Activated gamma-delta T cell (primary cell): Measurements from ENCODE around the gene DOK1.

Experiments used
- DNase-seq: peaks from one replicate; lab custom pipeline; 2025; lab: John Stamatoyannopoulos, UW

The DOK1 gene

DNA sequence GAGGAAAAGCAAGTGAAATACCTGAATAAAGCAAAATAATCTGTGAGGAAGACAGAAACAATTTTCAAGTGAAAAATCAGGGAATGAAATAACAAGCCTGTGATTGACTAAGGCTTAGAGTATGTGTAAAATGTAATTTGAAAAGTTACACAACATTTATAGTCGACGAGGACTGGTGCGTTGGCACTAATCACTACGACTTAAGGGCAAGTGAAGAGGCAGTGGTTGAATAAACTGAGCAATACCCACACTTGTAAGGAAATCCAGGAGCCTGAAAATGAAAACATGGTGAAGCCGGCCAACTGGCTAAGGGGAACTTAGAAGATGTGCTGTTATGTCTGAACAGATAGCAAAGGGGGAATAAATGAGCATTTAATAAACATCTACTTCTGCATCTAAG, 13.4 kb downstream of the DOK1 start:
- no peak for DNase-seq

DNA sequence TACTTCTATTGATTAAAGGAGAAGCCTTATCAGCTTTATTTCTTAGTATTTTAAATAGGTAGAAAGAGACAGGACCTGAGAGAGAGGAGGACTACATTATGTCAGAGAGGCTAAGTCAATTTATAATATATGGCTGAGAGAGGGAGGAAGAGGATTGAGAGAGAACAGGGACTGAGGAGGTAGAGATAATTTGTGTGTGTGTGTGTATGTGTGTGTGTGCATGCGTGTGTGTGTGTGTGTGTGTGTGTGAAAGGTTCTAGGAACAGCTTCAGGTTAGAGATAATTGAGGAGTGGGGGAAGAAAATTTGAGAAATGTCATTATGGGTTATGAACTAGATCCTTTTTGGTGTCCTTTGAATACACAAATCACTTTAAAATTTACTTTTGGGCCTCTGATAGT, 15.2 kb downstream of the DOK1 start:
- no peak for DNase-seq

DNA sequence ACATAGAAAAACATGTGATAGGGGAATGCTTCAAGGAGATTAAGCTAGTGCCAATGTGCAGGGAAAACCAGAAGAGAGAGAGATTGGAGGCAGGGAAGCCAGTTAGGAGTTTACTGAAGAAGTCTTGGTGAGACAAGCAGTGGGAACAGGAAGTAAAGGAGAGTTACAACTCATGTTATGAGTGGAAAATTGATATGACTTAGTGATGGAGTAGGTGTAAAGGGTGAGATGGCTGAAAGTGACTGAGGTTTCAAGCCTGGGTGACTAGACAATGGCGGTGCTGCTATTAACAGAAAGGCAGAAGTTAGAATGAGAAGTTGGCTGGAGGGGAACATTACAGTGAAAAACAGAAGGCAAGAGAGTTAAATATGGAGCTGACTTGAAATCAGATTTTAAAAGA, 16.5 kb downstream of the DOK1 start:
- DNase-seq, result no peak

DNA sequence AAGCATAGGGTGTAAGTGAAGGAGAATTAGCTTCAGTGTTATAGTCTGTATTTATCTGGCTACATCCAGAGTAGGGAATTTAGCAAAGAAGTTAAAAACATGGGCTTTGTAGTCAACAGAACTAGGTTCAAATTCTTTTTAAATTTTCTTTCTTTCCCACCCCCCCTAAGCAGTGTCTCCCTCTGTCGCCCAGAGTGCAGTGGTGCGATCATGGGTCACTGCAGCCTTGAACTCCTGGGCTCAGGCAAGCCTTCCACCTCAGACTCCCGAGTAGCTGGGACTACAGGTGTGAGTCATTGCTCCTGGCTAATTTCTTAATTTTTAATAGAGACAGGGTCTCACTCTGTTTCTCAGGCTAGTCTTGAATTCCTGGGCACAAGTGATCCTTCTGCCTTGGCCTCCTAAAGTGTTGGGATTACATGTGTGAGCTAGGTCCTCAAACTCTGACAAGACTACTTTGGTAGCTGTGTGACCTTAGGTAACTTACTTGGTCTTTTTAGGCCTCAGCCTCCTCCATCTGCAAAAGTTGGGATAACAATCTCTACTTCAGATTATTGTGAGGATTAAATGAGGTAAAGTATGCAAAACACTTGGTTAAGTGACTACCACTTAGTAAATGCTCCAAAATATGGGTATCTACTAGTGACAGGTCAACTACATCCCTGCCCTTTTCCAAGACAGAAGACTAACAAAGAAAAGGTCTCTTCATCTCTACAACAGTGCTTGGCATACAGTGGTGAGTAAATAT, 17.8 kb downstream of the DOK1 start:
- DNase-seq, result no peak

DNA sequence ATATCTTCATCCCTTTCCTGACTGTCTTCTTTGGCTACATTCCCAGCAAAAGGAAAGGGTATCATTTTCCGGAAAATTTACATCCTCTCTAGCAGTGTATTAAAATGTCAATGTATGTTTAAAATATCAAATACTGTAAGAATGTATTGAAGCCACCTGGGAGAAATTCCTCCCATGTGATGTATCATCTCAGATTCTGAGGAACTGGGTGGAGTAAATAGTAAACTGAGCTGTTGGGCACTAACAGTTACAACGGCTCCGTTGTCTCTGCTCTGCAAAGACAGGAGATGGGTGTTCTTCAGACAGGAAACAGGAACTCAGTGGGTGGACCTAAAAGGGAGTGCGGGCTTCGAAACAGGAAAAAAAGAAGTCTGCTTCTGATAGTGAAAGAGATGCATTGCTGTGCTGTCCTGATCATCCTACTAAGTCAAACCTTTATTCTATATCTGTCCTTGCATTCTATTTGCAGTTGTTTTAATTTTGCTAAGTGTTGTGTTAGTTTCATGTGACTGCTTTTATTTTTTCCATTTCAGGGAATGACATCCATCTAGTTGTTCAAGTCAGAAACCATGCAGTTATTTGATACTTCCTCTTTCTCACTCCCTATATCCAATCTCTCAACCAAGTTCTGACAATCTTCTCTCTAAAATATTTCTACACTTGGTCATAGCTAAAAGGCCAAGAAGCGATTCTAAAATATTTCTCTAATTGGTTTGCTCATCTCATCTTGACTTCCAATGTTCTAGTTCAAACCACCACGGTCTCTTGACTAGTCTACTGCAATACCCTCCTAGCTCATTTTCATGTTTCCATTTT, 19.4 kb downstream of the DOK1 start:
- DNase-seq, result no peak

DNA sequence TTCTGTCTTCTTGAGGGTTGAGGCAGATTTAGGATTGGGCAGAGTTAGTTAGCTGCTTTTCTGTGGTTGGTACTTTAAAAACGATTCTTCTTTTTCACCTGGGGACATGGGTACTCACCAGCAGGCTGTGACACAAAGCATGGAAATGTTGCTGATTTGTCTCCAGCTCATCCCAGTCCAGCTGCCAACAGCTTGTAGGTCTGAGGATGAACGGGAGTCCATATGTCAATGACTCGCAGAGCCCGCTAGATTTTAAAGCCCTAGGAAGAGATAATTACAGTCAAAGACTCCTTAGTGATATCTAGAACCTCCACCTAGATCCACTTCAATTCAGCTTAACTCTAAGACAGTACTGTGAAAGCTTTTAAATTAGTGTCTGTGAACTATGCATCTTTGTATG, 20.8 kb downstream of the DOK1 start:
- DNase-seq, result no peak

DNA sequence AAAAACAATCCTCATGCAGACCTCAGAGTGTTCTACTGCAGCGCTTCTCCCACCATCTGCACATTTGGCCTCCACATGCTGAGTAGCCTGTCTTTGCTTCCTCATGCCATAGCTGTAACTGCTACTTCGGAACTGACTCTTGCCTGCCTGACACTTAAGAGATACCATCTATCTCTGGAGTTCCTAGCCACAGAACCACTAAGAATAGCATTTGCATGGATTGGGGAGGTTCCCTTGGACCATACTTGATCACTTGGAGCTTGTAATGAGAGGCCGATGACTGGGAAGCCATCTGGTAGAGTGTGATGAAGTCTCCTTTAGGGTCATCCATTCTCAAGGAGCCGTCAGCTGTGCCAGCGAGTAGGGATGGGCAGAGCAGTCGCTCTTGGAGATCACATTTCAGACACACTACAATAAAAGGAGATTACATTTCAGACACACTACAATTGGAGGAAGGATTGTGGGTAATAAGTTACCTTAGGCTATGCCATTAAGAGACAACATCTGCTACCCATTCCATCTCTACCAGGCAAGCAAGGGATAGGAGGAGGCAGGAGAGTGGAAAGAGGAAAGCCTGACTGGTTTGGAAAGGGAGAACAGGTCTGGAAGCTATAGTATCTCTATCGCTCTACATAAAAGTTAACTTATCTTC, 21.8 kb downstream of the DOK1 start:
- DNase-seq, result no peak

DNA sequence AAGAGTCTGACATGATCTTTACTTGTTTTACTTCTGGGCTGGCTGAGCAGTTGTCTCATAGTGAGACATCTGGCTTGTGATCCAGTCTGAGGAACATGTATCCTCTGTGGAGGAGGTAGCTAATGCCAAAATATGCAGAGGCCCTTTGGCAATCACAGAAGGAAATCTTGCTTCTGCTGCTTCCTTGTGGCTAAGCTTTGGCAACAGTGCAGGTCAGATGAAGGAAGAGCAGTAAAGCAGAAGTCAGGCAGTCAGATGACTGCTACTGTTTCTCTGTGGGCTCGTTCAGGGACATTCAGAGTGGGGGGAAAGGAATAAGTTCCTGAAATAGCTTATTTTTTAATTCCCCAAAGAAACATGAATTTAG, 22.3 kb downstream of the DOK1 start:
- no peak for DNase-seq

DNA sequence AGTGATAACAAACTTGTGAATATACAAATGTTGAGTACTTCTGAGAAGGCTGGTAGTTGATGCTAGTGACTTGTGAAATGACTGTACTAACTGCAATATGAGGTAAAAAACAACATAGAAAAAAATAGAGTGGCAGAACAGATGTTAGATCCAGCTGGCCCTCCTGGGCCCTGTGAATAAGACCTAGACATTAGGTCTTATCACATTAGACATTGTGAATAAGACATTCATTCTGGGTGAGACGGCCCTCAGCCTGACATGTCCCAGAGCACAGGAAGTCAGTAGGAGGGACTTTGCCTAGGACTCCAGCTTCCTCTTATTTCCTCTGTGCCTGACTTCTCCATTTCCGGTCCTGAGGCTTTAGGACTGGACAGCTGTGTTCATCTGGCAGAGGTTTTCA, 22.9 kb downstream of the DOK1 start:
- DNase-seq, result no peak

DNA sequence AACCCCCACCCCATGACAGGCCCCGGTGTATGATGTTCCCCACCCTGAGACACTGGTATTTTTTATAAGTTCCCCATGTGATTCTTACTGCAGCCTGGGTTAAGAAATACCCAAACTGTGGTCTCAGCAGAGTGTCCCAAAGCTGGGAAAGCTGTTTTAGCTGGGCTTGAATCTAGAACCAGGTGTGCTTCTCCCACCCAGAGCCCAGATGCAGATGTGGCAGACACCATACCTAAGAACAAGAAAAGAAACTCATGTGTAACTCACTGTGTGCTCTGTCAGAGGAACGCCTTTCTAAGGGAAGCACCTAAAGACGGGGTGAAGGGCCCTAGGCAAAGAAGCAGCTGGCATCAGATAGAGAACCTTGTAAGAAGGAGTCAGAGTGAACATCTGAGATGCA, 23.9 kb downstream of the DOK1 start:
- DNase-seq, result no peak

DNA sequence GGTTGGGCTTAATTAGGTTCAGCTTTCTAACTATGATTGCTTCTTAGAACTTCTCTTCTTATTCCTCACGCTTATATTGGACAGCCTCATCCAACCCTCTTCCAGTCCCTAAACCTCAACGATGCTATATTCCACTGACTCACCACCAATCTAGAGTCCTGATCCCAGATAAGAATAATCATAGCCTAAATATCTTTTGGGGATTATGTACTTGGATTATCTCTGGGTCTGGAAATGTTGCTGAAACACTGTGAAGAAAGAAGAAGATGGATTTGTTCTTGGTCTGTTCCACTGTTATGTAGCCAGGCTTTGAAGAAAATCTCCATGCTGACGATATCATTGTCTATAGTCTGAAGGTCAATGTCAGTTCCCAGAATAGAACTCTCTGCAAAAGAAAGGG, 26.9 kb downstream of the DOK1 start:
- no peak for DNase-seq

DNA sequence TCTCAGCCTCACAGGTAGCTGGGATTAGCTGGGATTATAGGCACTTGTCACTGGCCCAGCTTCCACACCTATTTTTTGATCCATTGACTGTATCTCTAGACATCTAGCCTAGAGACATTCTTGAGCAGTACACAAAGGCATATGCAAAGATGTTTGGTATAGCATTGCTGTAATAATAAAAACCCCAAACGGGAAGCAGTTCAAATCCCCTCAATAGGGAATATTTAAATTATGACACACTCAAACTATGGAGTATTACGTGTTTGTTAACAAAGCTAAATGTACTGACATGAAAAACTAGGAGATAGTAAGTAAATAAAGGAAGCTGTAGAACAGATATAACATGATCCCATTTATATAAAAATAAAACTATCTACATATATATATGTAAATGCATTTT, 27.7 kb downstream of the DOK1 start:
- no peak for DNase-seq

DNA sequence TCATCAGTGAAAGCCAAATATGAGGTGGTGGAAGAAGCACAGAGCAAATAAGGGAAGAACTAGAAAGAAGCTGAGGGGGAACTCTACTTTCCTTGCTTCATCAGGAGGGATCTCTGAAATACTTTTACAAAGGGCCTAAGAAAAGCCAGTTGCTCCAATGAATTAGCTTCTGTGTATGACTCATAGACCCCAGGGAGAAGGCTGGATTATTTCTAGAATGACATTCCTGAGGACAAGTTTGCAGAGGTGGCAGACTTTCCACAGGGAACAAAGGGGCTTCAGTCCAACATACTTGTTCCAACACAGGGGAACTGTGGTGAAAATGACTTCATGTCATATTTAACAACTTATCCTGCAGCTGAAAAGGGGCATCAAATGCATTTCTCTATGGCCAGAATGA, 29.0 kb downstream of the DOK1 start:
- no peak for DNase-seq

DNA sequence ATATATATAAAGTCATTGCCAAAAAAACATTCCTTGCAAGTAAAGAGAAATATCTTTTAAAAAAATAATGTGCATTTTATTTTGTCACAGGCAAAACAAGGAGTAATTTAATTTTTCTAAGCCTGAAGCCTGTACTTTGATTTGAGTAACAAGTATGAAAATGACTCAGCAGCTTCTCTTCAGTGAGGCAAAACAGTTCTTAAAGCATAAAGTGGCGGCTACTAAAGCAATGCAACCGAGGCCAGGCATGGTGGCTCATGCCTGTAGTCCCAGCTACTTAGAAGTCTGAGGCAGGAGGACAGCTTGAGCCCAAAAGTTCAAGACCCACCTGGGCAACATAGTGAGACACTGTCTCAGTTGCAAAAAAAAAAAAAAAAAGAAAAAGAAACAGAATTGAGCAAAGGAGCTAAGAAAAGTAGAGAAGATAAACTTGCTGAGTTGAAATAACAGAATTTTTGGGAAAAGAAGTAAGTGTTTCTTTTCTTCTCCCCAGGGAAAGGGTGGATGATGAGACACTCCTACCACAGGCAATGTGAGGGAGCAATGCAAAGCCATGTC, 29.6 kb downstream of the DOK1 start:
- no peak for DNase-seq

DNA sequence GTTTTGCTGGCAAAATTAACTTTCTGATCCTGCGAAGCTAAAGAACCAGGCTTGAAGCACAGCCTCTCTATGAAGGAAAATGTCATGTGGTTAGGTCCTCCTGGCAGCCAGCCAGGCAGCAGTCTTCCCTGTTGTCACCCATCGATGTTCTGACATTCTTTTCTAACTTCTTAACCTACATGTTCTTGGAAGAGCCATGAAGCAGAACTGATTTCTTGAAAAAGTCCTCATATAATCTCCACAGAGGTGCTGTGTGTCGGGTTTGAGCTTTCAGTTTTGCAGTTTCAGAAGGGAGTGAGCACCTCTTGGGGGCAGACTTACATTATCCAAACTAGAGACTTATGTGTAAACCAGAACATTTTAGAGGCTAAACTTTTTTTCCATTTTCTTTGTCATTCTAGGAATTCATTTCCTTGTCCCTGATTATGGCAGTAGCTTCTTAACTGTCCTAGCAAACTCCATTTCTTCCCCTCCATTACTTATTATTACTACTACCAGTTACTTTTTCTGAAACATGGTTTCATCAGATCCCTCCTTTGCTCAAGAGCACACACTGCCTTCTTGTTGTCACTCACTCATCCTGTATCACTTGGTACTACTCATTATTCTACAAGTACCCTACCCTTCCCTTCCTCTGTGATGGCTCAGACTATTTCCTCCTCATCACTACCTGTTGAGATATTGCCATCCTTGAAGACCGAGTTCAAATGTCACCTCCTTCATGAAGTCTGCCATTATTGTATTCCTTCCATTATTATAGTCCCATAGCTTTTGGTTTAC, 31.1 kb downstream of the DOK1 start:
- no peak for DNase-seq

DNA sequence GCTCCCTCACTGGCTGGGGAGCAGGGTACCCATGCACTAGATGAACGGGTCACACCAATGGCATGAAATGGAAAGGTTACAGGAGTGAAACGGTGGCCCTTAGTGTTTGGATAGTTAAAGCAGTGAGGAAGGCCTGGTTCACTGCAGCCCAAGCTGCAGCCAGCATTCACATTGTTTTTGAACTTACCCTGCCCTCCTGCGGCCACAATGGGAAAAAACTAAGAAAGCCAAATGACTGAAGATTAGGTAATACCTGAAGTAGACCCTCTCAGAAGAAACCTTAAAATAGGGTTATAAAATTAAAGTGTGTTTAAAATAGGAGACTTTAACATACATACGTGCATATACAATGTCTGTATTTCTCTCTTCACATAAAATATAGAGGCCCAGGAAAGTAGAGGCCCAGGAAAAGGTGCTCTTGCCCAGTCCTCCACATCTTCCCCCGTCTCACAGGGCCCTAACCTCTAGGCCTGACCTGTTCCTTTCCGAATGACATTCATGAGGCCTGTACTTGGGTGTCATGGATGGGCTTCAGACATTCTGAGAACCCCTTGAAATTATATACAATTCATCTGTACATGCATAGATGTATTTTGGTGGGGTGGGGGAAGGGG, 33.3 kb downstream of the DOK1 start:
- DNase-seq, result no peak

DNA sequence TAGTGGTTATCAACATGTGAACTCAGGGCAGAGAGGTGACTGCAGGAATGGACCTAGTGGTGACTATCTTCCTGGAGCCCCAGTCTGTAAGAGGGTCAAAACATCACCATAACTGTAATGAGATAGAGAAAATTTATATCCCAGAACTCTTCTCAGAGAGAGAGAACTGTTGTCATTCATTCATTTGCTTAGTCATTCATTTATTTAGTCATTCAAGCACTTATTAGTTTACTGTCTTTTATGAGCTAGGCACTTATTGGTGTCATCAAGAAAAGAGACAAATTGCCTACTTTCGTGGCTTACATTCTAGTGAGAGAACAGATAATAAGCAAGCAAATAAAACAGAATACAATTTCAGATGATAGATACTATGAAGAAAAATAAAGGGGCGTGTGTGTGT, 34.1 kb downstream of the DOK1 start:
- DNase-seq, result no peak

DNA sequence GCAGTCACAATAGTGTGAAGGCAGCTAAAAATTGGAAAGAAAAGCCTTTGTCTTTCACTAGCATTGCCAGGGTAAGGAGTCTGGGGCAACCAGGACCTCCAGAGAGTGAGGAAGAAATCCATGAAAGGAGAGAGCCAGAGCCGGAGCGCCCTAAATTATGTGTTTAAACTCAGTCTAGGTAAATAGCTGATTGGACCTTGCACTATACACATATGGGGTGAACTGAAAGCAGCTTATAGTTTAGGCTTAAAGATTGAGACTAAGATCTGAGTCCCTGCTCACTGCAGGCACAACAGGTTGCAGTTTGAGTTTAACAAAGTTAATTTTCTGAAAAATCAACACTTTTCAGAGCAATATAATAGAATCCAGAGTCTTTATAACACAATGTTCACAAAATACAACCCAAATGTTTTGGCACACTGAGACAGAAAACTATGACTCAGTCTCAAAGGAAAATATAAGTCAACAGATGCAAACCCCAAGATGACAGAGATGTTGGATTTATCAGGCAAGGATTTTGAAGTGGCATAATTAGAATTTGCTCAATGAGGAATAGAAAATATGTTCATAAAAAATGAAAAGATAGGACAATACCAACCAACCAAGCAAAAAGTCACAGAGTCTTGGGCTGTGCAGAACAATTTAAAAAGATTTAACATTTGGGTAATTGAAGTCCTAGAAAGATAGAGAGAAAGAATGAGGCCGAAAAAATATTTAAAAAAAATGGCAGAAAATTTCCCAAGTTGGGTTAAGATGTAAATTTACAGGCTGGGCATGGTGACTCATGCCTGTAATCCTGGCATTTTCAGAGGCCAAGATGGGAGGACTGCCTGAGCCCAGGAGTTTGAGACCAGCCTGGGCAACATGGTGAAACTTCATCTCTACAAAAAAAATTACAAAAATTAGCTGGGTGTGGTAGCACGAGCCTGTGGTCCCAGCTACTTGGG, 39.6 kb downstream of the DOK1 start:
- DNase-seq, result no peak

DNA sequence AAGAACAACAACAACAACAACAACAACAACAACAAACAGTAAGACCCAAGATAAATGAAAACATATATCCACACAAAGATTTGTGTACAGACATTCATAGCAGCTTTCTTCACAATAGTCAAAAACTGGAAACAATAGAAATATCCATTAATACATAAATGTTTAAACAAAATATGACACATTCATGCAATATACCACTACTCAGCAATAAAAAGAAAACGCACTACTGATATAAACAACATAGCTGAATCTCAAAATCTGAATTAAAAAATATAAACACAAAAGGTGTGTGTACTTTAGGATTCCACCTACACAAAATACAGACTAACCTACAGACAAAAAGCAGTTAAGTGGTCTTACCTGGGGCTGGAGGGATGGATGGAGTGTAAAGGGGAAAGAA, 42.1 kb downstream of the DOK1 start:
- DNase-seq, result no peak

DNA sequence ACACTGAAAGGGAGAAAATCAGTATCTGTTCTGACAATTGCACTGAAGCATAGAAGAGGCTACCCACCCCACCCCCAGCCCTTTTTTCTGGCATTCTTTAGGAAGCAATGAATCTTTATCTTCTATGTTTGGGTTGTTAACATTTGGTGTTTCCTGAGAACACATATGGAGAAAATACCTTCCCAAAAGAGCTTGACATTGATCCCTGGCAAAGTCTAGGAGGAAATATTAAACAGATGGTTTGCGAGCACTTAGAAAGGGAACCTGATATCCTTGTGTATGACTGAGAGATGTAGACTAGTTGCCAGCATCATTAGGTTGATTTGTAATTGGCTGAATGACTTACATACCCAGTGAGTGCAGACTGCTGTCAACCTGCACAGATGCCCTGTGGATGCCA, 42.9 kb downstream of the DOK1 start:
- no peak for DNase-seq
